Measurements from ENCODE around the gene OBP2A. TPM values are rescaled to one million over a fixed set of nuclear protein-coding genes. Genes with fewer than 3 reads are reported as not detected.

Gene OBP2A
- total and polyA plus RNA-seq, 8 donors, result not detected

DNA sequence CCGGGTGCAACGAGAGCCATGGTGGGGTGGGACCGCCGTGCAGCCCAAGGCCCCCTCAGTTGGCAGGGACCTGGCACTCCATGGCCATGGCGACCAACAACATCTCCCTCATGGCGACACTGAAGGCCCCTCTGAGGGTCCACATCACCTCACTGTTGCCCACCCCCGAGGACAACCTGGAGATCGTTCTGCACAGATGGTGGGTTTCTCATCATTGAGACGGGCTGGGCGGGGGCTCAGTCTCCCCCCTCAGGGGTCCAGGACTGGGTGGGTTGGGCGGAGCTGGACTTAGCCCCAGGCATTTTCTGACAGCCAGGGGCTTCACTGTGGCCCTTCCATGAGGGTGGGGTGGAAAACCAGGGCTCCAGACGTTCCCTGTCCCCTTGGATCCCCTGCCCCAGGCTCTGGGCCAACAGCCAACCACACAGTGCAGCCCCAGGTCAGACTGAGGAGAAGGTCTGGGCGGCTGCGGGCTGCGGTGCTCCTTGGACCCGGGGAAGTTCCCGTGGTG lies 16.4 kb downstream of the OBP2A start:
- Histone ChIP-seq H3K36me3 (no peaks in the 10 kb centered on the region), H3K4me1 (no peaks in the 10 kb centered on the region), H3K4me3 (no peak overlapping the region), H3K27ac (no peak overlapping the region), H3K9me3 (no peaks in the 10 kb centered on the region), H3K27me3 (peaks cover 0 to 3% (median 0%) of the 10 kb centered on the region in 4 donors)
- no peak for ATAC-seq
- DNase-seq, result no peak
- intact Hi-C loops (cut with DNase I), result no loop called here
- 71 to 75% methylated on average over 17 of the region's 17 CpGs for WGBS, 2 donors
- FAIRE-seq, result no peak
- TF ChIP-seq, protein P1, sequence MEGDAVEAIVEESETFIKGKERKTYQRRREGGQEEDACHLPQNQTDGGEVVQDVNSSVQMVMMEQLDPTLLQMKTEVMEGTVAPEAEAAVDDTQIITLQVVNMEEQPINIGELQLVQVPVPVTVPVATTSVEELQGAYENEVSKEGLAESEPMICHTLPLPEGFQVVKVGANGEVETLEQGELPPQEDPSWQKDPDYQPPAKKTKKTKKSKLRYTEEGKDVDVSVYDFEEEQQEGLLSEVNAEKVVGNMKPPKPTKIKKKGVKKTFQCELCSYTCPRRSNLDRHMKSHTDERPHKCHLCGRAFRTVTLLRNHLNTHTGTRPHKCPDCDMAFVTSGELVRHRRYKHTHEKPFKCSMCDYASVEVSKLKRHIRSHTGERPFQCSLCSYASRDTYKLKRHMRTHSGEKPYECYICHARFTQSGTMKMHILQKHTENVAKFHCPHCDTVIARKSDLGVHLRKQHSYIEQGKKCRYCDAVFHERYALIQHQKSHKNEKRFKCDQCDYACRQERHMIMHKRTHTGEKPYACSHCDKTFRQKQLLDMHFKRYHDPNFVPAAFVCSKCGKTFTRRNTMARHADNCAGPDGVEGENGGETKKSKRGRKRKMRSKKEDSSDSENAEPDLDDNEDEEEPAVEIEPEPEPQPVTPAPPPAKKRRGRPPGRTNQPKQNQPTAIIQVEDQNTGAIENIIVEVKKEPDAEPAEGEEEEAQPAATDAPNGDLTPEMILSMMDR (IDR thresholded peaks at IDR 0.05), result no peak

DNA sequence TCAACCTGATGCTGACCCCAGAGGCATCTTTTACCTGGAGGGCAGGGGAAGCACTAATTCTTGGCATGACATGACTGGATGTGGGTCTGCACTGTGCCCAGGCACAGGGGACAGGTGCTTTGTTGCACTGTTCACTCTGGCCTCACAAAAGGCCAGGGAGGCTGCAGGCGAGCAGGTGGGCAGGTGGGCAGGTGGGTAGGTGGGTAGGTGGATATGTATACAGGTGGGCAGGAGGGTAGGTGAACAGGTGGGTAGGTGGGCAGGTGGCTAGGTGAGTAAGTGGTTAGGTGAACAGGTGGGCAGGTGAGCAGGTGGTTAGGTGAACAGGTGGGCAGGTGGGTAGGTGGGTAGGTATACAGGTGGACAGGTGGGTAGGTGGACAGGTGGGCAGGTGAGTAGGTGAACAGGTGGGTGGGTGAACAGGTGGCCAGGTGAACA lies 17.1 kb downstream of the OBP2A start:
- no peaks in the 10 kb centered on the region for H3K36me3 ChIP-seq
- 31 to 75% methylated on average over 1 of the region's 1 CpG for WGBS, 2 donors
- intact Hi-C loops (cut with DNase I), result no loop called here
- no peaks in the 10 kb centered on the region for H3K4me1 ChIP-seq
- DNase-seq (no peak), FAIRE-seq (no peak), ATAC-seq (no peak)
- H3K9me3 ChIP-seq, result no peaks in the 10 kb centered on the region
- no peak overlapping the region for H3K27ac ChIP-seq
- TF ChIP-seq, protein P1 (IDR thresholded peaks at IDR 0.05), result no peak
- H3K27me3 ChIP-seq, result peaks cover 0 to 3% (median 0%) of the 10 kb centered on the region in 4 donors
- no peak overlapping the region for H3K4me3 ChIP-seq

DNA sequence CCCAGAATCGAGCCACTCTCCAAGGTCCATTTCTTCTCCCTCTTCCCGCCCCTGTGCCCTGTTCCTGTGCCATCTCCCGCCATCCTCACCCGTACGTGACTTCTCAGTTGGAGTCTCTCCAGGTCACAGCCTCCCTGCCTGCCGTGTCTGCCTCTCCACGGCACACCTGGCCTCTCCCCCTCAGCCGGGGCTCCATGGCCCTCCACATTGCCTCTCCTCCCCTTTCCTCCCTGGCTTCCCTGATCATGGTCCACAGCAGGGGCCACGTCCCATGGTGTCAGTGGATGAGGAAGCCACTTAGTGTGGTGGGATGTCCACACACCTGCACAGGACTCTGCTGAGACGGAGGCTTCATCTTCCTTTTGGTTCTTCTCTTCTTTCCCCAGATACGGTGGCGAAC lies 17.9 kb downstream of the OBP2A start:
- Histone ChIP-seq H3K4me3 (no peak overlapping the region), H3K27ac (no peak overlapping the region), H3K27me3 (peaks cover 0 to 3% (median 0%) of the 10 kb centered on the region in 4 donors), H3K4me1 (no peaks in the 10 kb centered on the region), H3K9me3 (no peaks in the 10 kb centered on the region), H3K36me3 (no peaks in the 10 kb centered on the region)
- 46 to 54% methylated on average over 12 of the region's 12 CpGs for WGBS, 2 donors
- no peak for DNase-seq
- intact Hi-C loops (cut with DNase I), result no loop called here
- TF ChIP-seq, protein P1 (IDR thresholded peaks at IDR 0.05), result no peak
- FAIRE-seq, result no peak
- ATAC-seq, result no peak

DNA sequence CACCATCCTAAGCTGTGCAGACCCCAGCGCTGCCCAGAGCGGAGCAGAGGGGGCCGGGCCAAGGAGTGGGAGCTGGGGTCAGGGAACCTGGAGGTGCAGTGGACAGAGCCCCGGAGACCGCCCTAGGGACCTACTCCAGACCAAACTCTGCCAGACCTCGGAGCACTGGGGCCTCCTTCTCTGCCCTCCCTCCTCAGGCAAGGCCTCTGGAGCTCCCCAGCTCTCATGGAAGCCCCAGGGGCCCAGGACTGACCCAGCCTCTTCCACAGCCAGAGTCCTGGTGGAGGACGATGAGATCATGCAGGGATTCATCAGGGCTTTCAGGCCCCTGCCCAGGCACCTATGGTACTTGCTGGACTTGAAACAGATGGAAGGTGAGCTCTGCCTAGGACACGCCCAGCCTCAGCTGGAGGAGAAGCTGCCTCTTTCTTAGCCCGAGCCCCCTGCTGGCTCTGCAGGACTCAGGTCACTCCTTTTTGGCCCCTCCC lies 19.3 kb downstream of the OBP2A start:
- DNase-seq (no peak), FAIRE-seq (no peak), ATAC-seq (no peak)
- TF ChIP-seq, protein P1 (IDR thresholded peaks at IDR 0.05), result no peak
- Histone ChIP-seq H3K9me3 (no peaks in the 10 kb centered on the region), H3K27me3 (no peaks in the 10 kb centered on the region), H3K4me1 (no peaks in the 10 kb centered on the region), H3K27ac (no peak overlapping the region), H3K36me3 (no peaks in the 10 kb centered on the region), H3K4me3 (no peak overlapping the region)
- WGBS, 2 donors, result 48 to 63% methylated on average over 9 of the region's 9 CpGs
- intact Hi-C loops (cut with DNase I), result no loop called here

DNA sequence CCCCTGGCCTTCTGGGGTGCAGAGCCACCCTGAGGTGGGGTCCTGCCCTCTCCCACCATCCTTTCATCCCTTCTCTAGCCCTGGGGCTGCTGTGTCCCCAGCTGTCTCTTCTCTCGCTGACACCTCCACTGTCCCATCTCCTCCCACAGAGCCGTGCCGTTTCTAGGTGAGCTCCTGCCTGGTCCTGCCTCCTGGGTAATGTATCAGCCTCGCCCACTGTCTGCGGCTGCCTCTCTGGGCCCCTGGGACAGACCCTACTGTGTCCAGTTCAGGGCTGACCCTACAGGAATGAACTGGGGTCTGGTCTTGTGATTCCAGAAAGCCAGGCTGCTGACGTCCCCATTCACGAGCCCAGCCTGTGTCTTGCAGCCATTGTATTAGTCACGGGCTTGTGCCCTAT lies 19.7 kb downstream of the OBP2A start:
- DNase-seq (no peak), ATAC-seq (no peak), FAIRE-seq (no peak)
- Histone ChIP-seq H3K36me3 (no peaks in the 10 kb centered on the region), H3K4me1 (no peaks in the 10 kb centered on the region), H3K9me3 (no peaks in the 10 kb centered on the region), H3K4me3 (no peak overlapping the region), H3K27me3 (no peaks in the 10 kb centered on the region), H3K27ac (no peak overlapping the region)
- TF ChIP-seq, protein P1 (IDR thresholded peaks at IDR 0.05), result no peak
- intact Hi-C loops (cut with DNase I), result no loop called here
- WGBS, 2 donors, result 37 to 38% methylated on average over 8 of the region's 8 CpGs

Measured in pancreas (tissue), 10 donors.